Kidney epithelial cell (primary cell): ENCODE data around the gene FAM237B. TPM values are rescaled to one million over a fixed set of nuclear protein-coding genes. Genes with fewer than 3 reads are reported as not detected.
"Not testable (repeated sequence)": the region's sequence is repeated elsewhere in the genome, so short reads cannot be mapped to it uniquely, and the experiment has no call there.

ENCODE experiments used
- DNase-seq: peaks from one replicate; pipeline ENCODE4 v3.0.0-alpha.2; 2010; ENCODE audit warnings: low read depth
- H3K27me3 ChIP-seq: 2 replicates; pipeline ENCODE4 v1.6.0; 2011; ENCODE audit warnings: low read length; ENCODE audit not compliant: control insufficient read depth, insufficient read depth
- H3K36me3 ChIP-seq: 2 replicates; pipeline ENCODE4 v1.5.1; 2011; ENCODE audit warnings: low read length; ENCODE audit not compliant: control insufficient read depth, insufficient read depth
- H3K4me3 ChIP-seq: 2 replicates; pipeline ENCODE4 v1.5.1; 2011; ENCODE audit warnings: low read depth, mild to moderate bottlenecking, control low read depth, low read length
- CTCF ChIP-seq: IDR thresholded peaks from 2 replicates; pipeline ENCODE4 v1.5.1; 2011; ENCODE audit warnings: mild to moderate bottlenecking, moderate library complexity, low read length, control low read depth, inconsistent platforms; ENCODE audit not compliant: insufficient read depth, poor library complexity, severe bottlenecking
- total RNA-seq: library from RNA; depleted of rRNA; stranded (reverse); fragments of >200 nt; gene quantifications from 2 replicates; pipeline ENCODE4 v1.2.3, GENCODE V29; 2015

FAM237B gene
- total RNA-seq, 1 donor from 2014 or later, result not detected

GRCh38 chr7:90345595-90346335 is 24.7 kb upstream of the FAM237B start:
- no peak for DNase-seq
- Histone ChIP-seq H3K36me3 (no peaks in the 10 kb centered on the region), H3K4me3 (peak overlapping the region; percentile 83), H3K27me3 (no peaks in the 10 kb centered on the region)
- no peak for TF ChIP-seq CTCF

GRCh38 chr7:90345016-90345415 is 23.9 kb upstream of the FAM237B start:
- Histone ChIP-seq H3K36me3 (no peaks in the 10 kb centered on the region), H3K4me3 (no peak overlapping the region), H3K27me3 (no peaks in the 10 kb centered on the region)
- TF ChIP-seq CTCF, result no peak
- no peak for DNase-seq

GRCh38 chr7:90337106-90337505 is 16.0 kb upstream of the FAM237B start:
- H3K36me3 ChIP-seq, result no peaks in the 10 kb centered on the region
- peak; percentile 4 for DNase-seq
- H3K27me3 ChIP-seq, result no peaks in the 10 kb centered on the region
- TF ChIP-seq CTCF, result no peak
- no peak overlapping the region for H3K4me3 ChIP-seq

- not testable (repeated sequence) for H3K27me3 ChIP-seq, DNase-seq, H3K4me3 ChIP-seq, H3K36me3 ChIP-seq
These were observed 13.8 kb upstream of the FAM237B start for GRCh38 chr7:90334926-90335325.

- H3K4me3 ChIP-seq, result no peak overlapping the region
- no peak for DNase-seq
- no peaks in the 10 kb centered on the region for H3K27me3 ChIP-seq
- TF ChIP-seq CTCF, result no peak
- no peaks in the 10 kb centered on the region for H3K36me3 ChIP-seq
These were observed 13.2 kb upstream of the FAM237B start for GRCh38 chr7:90334193-90334843.

- H3K27me3 ChIP-seq, result peaks cover 8% of the 10 kb centered on the region
- no peak for DNase-seq
- TF ChIP-seq CTCF, result no peak
- no peaks in the 10 kb centered on the region for H3K36me3 ChIP-seq
- no peak overlapping the region for H3K4me3 ChIP-seq
These were observed 5.4 kb upstream of the FAM237B start for GRCh38 chr7:90326500-90326899.
